ENCODE results near the gene NLRP1.

GRCh38 chr17:5557485-5557884 is 26.8 kb downstream of the NLRP1 start:
- no peak for TF ChIP-seq CTCF (IDR thresholded peaks at IDR 0.05; ENCODE audit: borderline replicate concordance, extremely low read depth, low read length, poor library complexity, severe bottlenecking)
- TF ChIP-seq EZH2 (IDR thresholded peaks at IDR 0.05; ENCODE audit: borderline replicate concordance, low read depth, low read length, severe bottlenecking) = no peak

Data from DND-41 (cell line).